Measurements from ENCODE around the gene SLC9A7. TPM values are rescaled to one million over a fixed set of nuclear protein-coding genes. Genes with fewer than 3 reads are reported as not detected.

Gene SLC9A7
- total and polyA plus RNA-seq, 12 donors: 2.3 to 22.8 (median 12.4) TPM

DNA sequence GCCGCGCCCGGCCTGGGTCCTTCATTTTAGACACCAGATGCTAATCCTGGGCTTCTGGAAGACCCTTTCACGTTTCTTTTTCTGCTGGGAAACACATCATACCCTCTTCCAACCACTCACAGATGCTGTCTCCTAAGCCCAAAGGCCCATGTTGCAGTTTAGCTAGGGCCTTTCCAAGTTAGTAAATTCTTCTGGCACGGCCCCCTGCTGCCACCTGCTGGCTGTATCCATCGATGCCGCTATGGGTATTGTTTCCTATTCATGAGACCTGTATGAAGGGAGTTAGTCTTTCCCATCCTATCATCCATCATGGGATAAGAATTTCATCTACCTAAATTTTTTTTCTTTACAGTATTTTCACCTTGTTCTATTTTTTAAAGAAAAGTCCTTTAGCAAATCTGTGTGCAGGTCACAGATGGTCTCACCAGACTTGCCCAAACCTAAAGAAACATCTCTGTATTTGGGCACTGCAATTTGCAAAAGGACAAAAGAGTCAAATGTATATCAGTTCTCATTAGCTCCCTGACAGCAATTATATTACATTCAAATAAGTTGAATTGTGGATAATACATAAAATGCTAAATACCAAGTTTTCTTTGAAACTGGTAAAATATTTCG, 37.8 kb upstream of the SLC9A7 start:
- TF ChIP-seq, protein P1, sequence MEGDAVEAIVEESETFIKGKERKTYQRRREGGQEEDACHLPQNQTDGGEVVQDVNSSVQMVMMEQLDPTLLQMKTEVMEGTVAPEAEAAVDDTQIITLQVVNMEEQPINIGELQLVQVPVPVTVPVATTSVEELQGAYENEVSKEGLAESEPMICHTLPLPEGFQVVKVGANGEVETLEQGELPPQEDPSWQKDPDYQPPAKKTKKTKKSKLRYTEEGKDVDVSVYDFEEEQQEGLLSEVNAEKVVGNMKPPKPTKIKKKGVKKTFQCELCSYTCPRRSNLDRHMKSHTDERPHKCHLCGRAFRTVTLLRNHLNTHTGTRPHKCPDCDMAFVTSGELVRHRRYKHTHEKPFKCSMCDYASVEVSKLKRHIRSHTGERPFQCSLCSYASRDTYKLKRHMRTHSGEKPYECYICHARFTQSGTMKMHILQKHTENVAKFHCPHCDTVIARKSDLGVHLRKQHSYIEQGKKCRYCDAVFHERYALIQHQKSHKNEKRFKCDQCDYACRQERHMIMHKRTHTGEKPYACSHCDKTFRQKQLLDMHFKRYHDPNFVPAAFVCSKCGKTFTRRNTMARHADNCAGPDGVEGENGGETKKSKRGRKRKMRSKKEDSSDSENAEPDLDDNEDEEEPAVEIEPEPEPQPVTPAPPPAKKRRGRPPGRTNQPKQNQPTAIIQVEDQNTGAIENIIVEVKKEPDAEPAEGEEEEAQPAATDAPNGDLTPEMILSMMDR (IDR thresholded peaks at IDR 0.05): peak; percentile 59 to 84 (median 76)
- TF ChIP-seq POLR2A (IDR thresholded peaks at IDR 0.05): no peak
- peaks cover 10% of the 10 kb centered on the region for H3K27me3 ChIP-seq
- intact Hi-C loops (cut with DNase I): loop anchor here in 1 of 2 donors (2.0 kb wide), 1 partner anchor 38 kb away; the partner anchor contains the start of gene SLC9A7
- WGBS, 4 donors: 42 to 50% (median 46%) methylated on average over 8 of the region's 8 CpGs
- H3K27ac ChIP-seq: no peak overlapping the region
- H3K36me3 ChIP-seq (replicated peaks in 1 of 2): no peaks in the 10 kb centered on the region
- no peak overlapping the region for H3K4me3 ChIP-seq
- no peaks in the 10 kb centered on the region for H3K4me1 ChIP-seq (replicated peaks in 1 of 2)
- peak; percentile 73 to 94 (median 82) for DNase-seq
- no peaks in the 10 kb centered on the region for H3K9me3 ChIP-seq (replicated peaks in 1 of 3)

DNA sequence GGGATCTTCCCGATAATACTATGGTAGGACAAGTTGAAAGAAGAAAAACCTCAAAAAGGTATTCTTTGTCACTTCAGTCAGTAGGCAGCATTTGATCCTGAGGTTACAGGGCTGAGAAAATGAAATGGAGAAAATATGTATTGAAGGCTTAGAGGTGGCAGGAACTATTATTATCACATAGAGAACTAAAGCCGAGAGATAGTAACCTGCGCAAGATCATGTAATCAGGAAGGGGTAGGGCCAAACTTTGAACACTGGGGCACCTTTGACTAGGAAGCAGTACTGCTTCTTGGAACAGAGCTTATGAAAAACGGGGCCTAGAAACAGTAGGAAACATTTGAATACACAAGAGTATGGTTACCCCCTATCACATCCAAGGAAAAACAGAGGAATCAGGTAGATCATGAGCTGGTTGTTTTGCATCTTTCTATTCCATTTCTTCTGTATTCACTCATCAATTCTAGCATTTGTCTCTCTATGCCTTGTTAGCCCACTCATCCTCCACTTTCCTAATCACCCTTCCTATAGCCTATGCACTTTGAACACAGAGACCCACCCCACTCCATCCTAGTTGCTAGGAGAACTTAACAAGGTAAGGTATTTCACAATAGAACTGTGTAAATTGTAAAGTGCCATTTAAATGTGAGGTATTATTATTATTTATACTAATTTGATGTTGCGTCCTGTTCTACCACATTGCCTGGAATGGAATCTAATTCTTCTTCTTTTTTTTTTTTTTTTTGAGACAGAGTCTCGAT, 34.6 kb upstream of the SLC9A7 start:
- Histone ChIP-seq H3K36me3 (replicated peaks in 1 of 2) (no peaks in the 10 kb centered on the region), H3K9me3 (replicated peaks in 1 of 3) (no peaks in the 10 kb centered on the region), H3K4me3 (no peak overlapping the region), H3K4me1 (replicated peaks in 1 of 2) (no peaks in the 10 kb centered on the region), H3K27me3 (no peaks in the 10 kb centered on the region), H3K27ac (no peak overlapping the region)
- no peak for DNase-seq
- TF ChIP-seq, protein P1 (IDR thresholded peaks at IDR 0.05): no peak
- no peak for TF ChIP-seq POLR2A (IDR thresholded peaks at IDR 0.05)
- 78 to 90% (median 83%) methylated on average over 6 of the region's 6 CpGs for WGBS, 4 donors
- intact Hi-C loops (cut with DNase I): no loop called here

DNA sequence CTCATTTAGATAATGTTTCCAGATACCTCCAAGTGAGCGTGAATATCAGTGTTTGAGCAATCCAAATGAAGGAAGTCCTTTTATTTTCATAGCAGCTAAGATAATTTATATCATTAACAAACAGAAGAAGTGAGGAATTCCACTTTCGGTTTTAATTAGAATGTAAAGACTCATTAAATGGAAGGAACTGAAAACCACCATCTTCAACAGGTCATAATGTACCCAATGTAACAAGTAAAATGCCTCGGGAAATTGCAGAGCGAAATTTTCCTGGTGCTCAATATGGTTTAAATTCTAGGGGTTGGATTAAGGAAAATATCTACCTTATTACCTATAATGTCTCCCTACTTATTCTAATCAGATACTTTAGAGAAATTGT, 33.9 kb upstream of the SLC9A7 start:
- no peaks in the 10 kb centered on the region for H3K27me3 ChIP-seq
- 50 to 68% (median 57%) methylated on average over 4 of the region's 4 CpGs for WGBS, 4 donors
- H3K9me3 ChIP-seq (replicated peaks in 1 of 3): no peaks in the 10 kb centered on the region
- H3K4me1 ChIP-seq (replicated peaks in 1 of 2): no peaks in the 10 kb centered on the region
- peak overlapping the region in 1 of 4 donors; percentile 23 for H3K4me3 ChIP-seq
- TF ChIP-seq POLR2A (IDR thresholded peaks at IDR 0.05): no peak
- TF ChIP-seq, protein P1 (IDR thresholded peaks at IDR 0.05): no peak
- intact Hi-C loops (cut with DNase I): no loop called here
- H3K27ac ChIP-seq: peak overlapping the region in 2 of 5 donors; percentile 17 to 38
- no peaks in the 10 kb centered on the region for H3K36me3 ChIP-seq (replicated peaks in 1 of 2)
- no peak for DNase-seq

DNA sequence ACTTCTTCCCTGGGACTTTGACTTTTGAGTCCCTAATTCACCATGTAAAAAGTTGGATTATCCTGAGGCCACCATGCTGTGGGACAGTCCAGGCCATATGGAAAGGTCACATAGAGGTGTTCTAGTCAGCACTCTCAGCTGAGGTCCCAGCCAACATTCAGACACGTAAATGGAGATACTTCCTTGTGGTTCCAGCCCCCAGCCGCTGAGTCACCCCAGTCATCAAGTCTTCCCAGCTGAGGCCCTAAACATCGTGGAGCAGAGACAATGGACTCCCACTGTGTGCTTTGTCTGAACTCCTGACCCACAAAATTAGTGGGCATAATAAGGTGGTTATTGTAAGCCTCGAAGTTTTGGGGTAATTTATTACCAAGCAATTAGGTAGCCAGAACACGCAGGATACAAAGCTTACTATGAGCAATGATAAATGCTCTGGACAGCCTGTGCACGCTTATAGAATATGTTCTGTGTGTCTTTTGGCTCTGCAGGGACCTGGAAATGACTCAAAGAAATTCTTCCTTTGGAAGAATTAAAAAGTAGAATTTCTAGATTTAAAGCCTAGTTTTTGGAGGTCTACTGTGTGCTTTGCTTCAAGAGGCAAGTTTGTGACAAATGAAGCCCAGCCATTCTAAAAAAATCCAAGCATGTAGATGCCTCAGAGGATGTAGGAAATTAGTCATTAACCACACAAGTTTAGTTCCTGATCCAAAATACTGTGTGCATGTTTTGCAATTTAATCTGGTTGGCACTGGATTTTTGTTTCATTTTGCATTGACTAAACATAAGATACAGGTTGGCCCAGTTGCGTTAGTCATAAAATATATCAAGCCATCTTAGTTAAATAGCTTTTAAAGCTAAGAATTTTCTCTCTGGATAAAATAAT, 33.2 kb upstream of the SLC9A7 start:
- peak in 3 of 7 donors; percentile 19 to 28 (median 24) for DNase-seq
- Histone ChIP-seq H3K4me3 (peak overlapping the region in 1 of 4 donors; percentile 23), H3K27ac (peak overlapping the region in 2 of 5 donors; percentile 38 to 79), H3K36me3 (replicated peaks in 1 of 2) (no peaks in the 10 kb centered on the region), H3K27me3 (no peaks in the 10 kb centered on the region), H3K9me3 (replicated peaks in 1 of 3) (no peaks in the 10 kb centered on the region), H3K4me1 (replicated peaks in 1 of 2) (no peaks in the 10 kb centered on the region)
- TF ChIP-seq, protein P1 (IDR thresholded peaks at IDR 0.05): no peak
- TF ChIP-seq POLR2A (IDR thresholded peaks at IDR 0.05): no peak
- intact Hi-C loops (cut with DNase I): no loop called here
- 20 to 43% (median 36%) methylated on average over 4 to 7 of the region's 7 CpGs for WGBS, 4 donors

Data from adrenal gland (tissue), 12 donors.